SJCRH30 (cell line): Measurements from ENCODE around the gene EXOC6B. TPM values are rescaled to one million over a fixed set of nuclear protein-coding genes. Genes with fewer than 3 reads are reported as not detected.

ENCODE experiments used
- DNase-seq, 2 experiments: peaks; one replicate each; pipeline ENCODE4 v3.0.0-alpha.2; 2015 to 2020
- H3K27ac ChIP-seq: fragments of 250-450 bp; sonication (Bioruptor Pico); 2 replicates; pipeline ENCODE4 v1.5.1; 2020; ENCODE audit warnings: mild to moderate bottlenecking, moderate library complexity
- H3K27me3 ChIP-seq: fragments of 250-450 bp; sonication (Bioruptor Pico); 2 replicates; pipeline ENCODE4 v1.5.1; 2020; ENCODE audit warnings: mild to moderate bottlenecking, moderate library complexity
- H3K36me3 ChIP-seq: fragments of 250-450 bp; sonication (Bioruptor Pico); 2 replicates; pipeline ENCODE4 v1.5.1; 2020; ENCODE audit warnings: mild to moderate bottlenecking, moderate library complexity
- H3K4me1 ChIP-seq: fragments of 250-450 bp; sonication (Bioruptor Pico); 2 replicates; pipeline ENCODE4 v1.5.1; 2020; ENCODE audit warnings: mild to moderate bottlenecking, moderate library complexity
- H3K4me3 ChIP-seq: fragments of 250-450 bp; sonication (Bioruptor Pico); 2 replicates; pipeline ENCODE4 v1.5.1; 2020; ENCODE audit warnings: mild to moderate bottlenecking, moderate library complexity
- H3K9me3 ChIP-seq: fragments of 250-450 bp; sonication (Bioruptor Pico); replicated peaks from 2 replicates; pipeline ENCODE4 v1.5.1; 2020; ENCODE audit warnings: mild to moderate bottlenecking, moderate library complexity
- total RNA-seq: library from RNA; depleted of rRNA; stranded (reverse); fragments of >200 nt; shearing (Covaris generic); gene quantifications from 2 replicates; pipeline ENCODE4 v1.2.3, GENCODE V29; 2014; rRNA removed

The EXOC6B gene
- total RNA-seq, 1 experiment from 2014 or later, result 24.8 TPM

DNA sequence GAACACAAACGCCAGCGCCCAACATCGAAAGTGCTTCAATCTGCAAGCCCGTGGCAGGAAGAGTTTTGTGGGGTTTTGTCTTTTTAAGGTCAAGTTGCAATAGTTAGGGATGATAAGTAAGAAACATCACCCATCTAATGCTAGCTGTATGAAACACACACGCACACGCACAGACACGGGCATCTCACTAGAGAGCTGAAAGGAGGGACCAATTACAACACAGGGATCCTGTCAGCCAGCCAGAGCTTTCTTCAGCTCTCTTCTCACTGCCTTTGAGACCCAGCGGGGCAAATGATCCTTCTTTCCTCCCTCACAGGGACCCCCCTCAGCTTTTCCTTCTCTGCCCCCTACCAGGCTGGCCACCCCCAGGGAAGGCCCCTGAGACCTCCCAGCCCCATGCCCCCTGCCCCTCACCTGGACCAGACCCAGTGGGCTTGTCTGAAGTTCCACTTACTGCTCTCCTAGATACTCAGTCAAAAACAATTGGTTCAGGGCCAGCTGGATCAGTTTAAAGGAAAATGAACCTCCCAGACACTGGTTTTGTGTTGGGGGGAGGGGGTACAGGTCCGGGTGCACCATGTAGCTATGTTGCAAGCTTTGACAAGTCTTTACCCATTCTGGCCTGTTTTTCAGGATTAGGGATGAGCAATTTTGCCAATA, 696.0 kb downstream of the EXOC6B start:
- no peak for DNase-seq
- Histone ChIP-seq H3K4me1 (peaks cover 11% of the 10 kb centered on the region), H3K27me3 (no peaks in the 10 kb centered on the region), H3K27ac (no peak overlapping the region), H3K4me3 (no peak overlapping the region; the same call in 1 of the 2 replicates), H3K36me3 (no peaks in the 10 kb centered on the region), H3K9me3 (no peaks in the 10 kb centered on the region)

DNA sequence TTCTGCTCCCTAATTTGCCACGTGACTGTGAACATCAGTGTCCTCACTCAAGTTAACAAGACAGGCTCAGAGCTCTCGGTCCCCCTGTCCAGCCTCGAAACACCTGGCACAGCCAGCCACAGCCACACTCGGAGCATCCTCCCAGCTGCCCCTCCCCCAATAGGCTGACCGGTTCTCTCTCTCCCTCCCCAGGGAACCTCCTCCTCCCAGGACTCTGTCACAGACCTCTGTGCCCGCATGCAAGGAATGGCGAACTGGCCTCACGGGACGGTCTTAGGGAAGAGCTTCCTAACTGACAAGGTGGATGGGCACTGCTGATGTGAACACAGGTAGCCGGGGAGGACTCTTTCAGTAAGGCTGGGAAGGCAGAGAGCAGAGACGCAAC, 697.0 kb downstream of the EXOC6B start:
- no peaks in the 10 kb centered on the region for H3K27me3 ChIP-seq
- no peak overlapping the region for H3K27ac ChIP-seq
- H3K36me3 ChIP-seq, result no peaks in the 10 kb centered on the region
- peaks cover 11% of the 10 kb centered on the region for H3K4me1 ChIP-seq
- H3K9me3 ChIP-seq, result no peaks in the 10 kb centered on the region
- DNase-seq, result no peak
- H3K4me3 ChIP-seq, result no peak overlapping the region

DNA sequence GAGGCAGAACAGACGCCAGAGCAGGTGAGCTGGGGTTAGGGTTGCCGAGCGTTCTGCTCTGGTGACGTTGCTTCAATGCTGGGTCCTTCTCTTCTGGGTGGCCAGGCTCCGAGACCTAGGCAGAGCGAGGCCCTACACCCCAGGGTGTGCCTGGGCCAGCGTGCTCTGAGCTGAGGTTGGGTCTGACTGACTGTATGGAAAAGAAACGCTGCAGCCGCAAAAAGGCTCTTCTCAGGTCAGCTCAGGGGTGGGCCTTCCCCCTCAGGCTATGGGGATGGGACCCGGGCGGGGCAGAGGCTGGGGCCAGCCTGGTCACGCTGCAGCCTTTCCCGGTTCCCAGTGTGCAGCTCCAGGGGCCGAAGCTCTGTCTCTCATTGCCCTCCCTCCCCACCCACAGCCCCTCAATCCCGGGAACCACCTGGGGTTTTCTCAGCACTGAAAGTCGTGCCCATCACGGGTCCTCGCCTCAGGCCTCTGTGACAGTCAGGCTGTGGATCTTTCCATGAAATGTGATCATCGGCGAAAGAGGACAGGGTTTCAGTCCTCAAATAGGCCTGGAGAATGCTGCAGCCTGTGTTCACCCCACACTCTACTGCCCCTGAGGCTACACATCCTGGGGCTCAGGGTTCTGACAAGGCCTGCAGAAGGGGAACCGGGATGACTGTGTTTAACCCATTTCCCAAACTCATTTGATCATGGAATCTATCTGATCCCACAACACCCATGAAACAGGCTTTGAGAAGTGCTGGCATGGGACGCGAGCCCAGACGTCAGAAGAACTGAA, 697.6 kb downstream of the EXOC6B start:
- H3K27me3 ChIP-seq, result no peaks in the 10 kb centered on the region
- no peak overlapping the region for H3K4me3 ChIP-seq
- no peaks in the 10 kb centered on the region for H3K9me3 ChIP-seq
- no peak for DNase-seq
- no peaks in the 10 kb centered on the region for H3K36me3 ChIP-seq
- peaks cover 11% of the 10 kb centered on the region for H3K4me1 ChIP-seq
- no peak overlapping the region for H3K27ac ChIP-seq

DNA sequence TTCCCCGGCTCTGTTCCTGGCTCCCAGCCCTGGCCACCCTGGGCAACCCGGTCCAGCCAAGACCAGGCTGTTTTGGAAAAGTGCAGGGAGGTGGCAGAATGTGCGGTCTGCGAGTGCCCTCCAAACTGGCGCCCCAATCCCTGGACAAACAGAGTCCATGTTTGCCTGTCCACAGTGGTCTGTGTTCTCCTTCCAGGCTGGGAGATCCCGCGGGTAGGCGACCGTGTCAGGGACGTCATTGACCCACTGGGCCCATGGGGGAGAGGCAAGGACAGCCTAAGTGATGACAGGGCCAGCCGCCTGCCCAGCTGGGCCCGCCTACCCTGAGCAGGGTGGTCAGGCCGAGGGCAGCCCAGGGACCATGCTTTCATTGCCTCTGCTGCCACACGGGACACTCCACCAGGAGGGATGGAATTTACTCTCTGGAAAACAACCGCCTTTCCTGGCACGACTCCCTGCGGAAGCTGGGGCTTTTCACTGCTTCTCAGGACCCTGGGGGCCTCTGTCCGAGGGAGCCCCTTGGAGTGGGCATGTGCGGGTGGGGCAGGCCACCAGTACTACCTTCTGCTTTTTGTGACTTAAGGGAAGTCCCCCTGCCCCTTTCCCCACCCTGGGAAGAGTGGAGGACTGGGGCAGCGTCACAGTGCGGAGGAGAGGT, 698.3 kb downstream of the EXOC6B start:
- DNase-seq, result no peak
- H3K9me3 ChIP-seq, result 0 out of 2 replicates have a peak, but pooled peaks cover 3% of the 10 kb centered on the region
- H3K27me3 ChIP-seq, result no peaks in the 10 kb centered on the region
- H3K4me3 ChIP-seq, result no peak overlapping the region
- no peak overlapping the region for H3K27ac ChIP-seq
- H3K36me3 ChIP-seq, result no peaks in the 10 kb centered on the region
- H3K4me1 ChIP-seq, result peaks cover 11% of the 10 kb centered on the region

DNA sequence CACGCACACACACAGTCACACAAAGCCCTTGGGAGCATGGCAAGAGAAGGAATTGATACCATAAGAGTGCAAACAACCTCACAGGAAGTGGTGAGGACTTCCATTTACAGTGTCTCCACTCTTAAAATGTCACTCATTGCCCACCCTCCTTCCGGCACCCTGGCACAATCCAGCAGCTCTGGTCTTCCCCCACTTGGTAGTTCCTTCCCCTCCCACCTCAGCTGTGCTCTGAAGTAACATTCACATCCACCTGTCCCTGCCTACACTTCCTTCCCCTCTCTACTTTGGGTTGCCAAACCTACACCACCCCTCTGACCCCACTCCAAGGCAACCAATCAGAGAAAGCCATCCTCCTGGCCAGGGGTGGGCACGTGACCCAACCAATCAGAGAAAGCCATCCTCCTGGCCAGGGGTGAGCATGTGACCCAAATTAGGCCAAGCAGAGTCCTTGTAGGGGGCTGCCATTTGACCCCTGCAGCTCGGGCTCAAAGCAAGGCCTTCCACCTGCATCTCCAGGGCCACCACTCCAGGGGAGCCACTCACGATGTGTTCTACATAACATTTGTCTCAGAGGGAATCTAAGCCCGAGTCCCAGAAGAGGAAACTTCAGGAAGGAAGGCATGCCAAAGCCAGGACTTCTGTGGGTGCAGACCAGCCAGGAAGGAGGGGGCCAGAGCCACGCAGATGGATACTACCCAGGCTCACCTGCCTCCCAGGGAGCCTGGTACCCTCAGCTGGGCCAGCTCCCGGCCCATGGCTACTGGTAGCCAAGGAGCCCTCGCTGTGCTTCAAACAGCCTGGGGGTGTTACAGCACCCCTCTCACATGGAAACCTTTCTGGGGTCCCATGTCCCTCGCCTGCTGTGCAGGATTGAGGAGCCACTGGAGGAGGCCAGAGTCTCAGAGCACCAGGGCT, 699.4 kb downstream of the EXOC6B start:
- Histone ChIP-seq H3K36me3 (no peaks in the 10 kb centered on the region), H3K4me1 (peaks cover 11% of the 10 kb centered on the region), H3K27ac (no peak overlapping the region), H3K9me3 (0 out of 2 replicates have a peak, but pooled peaks cover 3% of the 10 kb centered on the region), H3K27me3 (no peaks in the 10 kb centered on the region), H3K4me3 (no peak overlapping the region)
- DNase-seq, result no peak

Other genes starting within 250 kb of the EXOC6B start
- gene SPR, start 61.4 kb upstream of the EXOC6B start, total RNA-seq, result 34.3 and 37.3 TPM in 2 replicates
- gene EMX1, start 91.5 kb upstream of the EXOC6B start, total RNA-seq, result not detected in 2 replicates
- gene SFXN5, start 245.7 kb upstream of the EXOC6B start, total RNA-seq, result 17.0 and 20.5 TPM in 2 replicates